Panc1 (cell line): ENCODE results near the gene PTK6. TPM values are rescaled to one million over a fixed set of nuclear protein-coding genes. Genes with fewer than 3 reads are reported as not detected.

Experiments
- ATAC-seq: fragments of 200-7000 bp; cut with Tn5 transposase; 2 replicates; pipeline ENCODE4 v1.9.1; 2020; ENCODE audit warnings: mild to moderate bottlenecking, moderate library complexity
- BruUV-seq: library from RNA; stranded (reverse); fragments of 400-500 nt; replicated peaks from 2 replicates; lab custom pipeline; 2021; lab: Mats Ljungman, UMichigan
- CTCF ChIA-PET: fragments of 300-600 bp; sonication (Branson Sonifier 250); formaldehyde crosslinking; loops from one replicate; lab custom pipeline; 2022; ENCODE audit warnings: antibody characterized with exemption; lab: Charles Lee
- POLR2A ChIA-PET: fragments of 300-600 bp; sonication (Branson Sonifier 250); formaldehyde crosslinking; loops from one replicate; lab custom pipeline; 2022; ENCODE audit warnings: antibody characterized with exemption; lab: Charles Lee
- DNase-seq: peaks from one replicate; pipeline ENCODE4 v3.0.0-alpha.2; 2010; ENCODE audit warnings: low read depth, low spot score
- H3K27ac ChIP-seq: 2 replicates; pipeline ENCODE4 v1.5.1; 2011; ENCODE audit warnings: mild to moderate bottlenecking, low read length, inconsistent platforms
- H3K27me3 ChIP-seq: fragments of 200-500 bp; sonication (Bioruptor generic); 2 replicates; pipeline ENCODE4 v1.6.0; 2014; ENCODE audit warnings: low read length, inconsistent platforms; ENCODE audit not compliant: control insufficient read depth, insufficient read depth
- H3K36me3 ChIP-seq: fragments of 200-500 bp; sonication (Bioruptor generic); 2 replicates; pipeline ENCODE4 v1.5.1; 2014; ENCODE audit warnings: inconsistent platforms, mild to moderate bottlenecking, low read length, moderate library complexity; ENCODE audit not compliant: control insufficient read depth, insufficient read depth
- H3K4me1 ChIP-seq: 2 replicates; pipeline ENCODE4 v1.5.1; 2011; ENCODE audit warnings: inconsistent platforms, mild to moderate bottlenecking, low read length, moderate library complexity; ENCODE audit not compliant: control insufficient read depth, insufficient read depth
- H3K4me3 ChIP-seq, 2 experiments: 2 replicates each; pipeline ENCODE4 v1.5.1; 2011 to 2012; ENCODE audit warnings: low read depth in 2 of 2, low read length in 2 of 2, mild to moderate bottlenecking in 2 of 2, inconsistent platforms in 1 of 2, moderate library complexity in 1 of 2
- H3K9me3 ChIP-seq: fragments of 200-500 bp; sonication (Bioruptor generic); 2 replicates; pipeline ENCODE4 v1.5.1; 2014; ENCODE audit warnings: low read depth, mild to moderate bottlenecking, inconsistent platforms, low read length, moderate library complexity; ENCODE audit not compliant: control insufficient read depth, insufficient read depth
- POLR2AphosphoS5 ChIP-seq: IDR thresholded peaks from 2 replicates; pipeline ENCODE4 v1.6.1; 2012; ENCODE audit warnings: mild to moderate bottlenecking, low read depth, low read length, moderate library complexity
- SIN3A ChIP-seq: IDR thresholded peaks from 2 replicates; pipeline ENCODE4 v1.6.1; 2012; ENCODE audit warnings: low read depth, mild to moderate bottlenecking, low read length, moderate library complexity, borderline replicate concordance; ENCODE audit not compliant: insufficient read depth
- TCF7L2 ChIP-seq: IDR thresholded peaks from 2 replicates; pipeline ENCODE4 v1.6.1; 2011; ENCODE audit warnings: mild to moderate bottlenecking, low read depth, low read length, inconsistent platforms
- in situ Hi-C: cut with HindIII; loops from 2 replicates; pipeline ENCODE4 v1.10.0; 2016; ENCODE audit warnings: low sequenced_read_pairs, low pct_unique_long_range_greater_than_20kb
- intact Hi-C: fragments of 100-400 bp; cut with micrococcal nuclease; formaldehyde crosslinking; loops from one replicate; pipeline ENCODE4 v1.10.0; 2022; ENCODE audit not compliant: unreplicated experiment
- total RNA-seq: library from RNA; stranded (reverse); gene quantifications from one replicate; pipeline ENCODE4 v1.2.1, GENCODE V29; 2021; ENCODE audit not compliant: unreplicated experiment
- TF ChIP-seq, protein P1 (sequence below): fragments of 450-650 bp; IDR thresholded peaks from 2 replicates; pipeline ENCODE4 v1.5.1; 2017; ENCODE audit warnings: mild to moderate bottlenecking
- TF ChIP-seq, protein P2 (sequence below), 2 experiments: IDR thresholded peaks; 2 replicates each; pipeline ENCODE4 v1.6.1; 2011 to 2012; ENCODE audit warnings: low read depth in 2 of 2, control low read depth in 1 of 2, low read length in 1 of 2, mild to moderate bottlenecking in 1 of 2, moderate library complexity in 1 of 2; ENCODE audit not compliant: insufficient read depth in 1 of 2

Gene PTK6
- total RNA-seq, 1 experiment from 2014 or later = 6.5 TPM

DNA sequence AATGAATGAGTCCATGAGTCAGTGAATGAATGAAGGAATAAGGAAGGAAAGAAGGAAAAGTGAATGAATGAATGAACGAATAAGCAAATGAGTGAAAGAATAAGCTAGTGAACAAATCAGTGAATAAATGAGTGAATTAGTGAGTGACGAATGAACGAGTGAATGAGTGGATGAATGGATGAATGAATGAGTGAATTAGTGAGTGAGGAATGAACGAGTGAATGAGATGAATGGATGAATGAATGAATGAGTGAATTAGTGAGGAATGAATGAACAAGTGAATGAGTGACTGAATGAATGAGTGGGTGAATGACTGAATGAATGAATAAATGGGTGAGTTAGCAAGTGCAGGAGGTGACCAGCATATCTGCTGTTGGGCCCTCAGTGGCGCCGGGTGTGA lies 6.6 kb upstream of the PTK6 start:
- BruUV-seq = no TSS peak
- intact Hi-C loops (no loop called here), in situ Hi-C loops (no loop called here)
- ChIA-PET CTCF (no interaction called here), POLR2A (no interaction called here)
- Histone ChIP-seq H3K4me3 (no peak overlapping the region), H3K9me3 (no peaks in the 10 kb centered on the region), H3K27ac (no peak overlapping the region), H3K27me3 (no peaks in the 10 kb centered on the region), H3K36me3 (no peaks in the 10 kb centered on the region), H3K4me1 (peaks cover 10% of the 10 kb centered on the region; the same call in 1 of the 2 replicates)
- TF ChIP-seq, protein P1, sequence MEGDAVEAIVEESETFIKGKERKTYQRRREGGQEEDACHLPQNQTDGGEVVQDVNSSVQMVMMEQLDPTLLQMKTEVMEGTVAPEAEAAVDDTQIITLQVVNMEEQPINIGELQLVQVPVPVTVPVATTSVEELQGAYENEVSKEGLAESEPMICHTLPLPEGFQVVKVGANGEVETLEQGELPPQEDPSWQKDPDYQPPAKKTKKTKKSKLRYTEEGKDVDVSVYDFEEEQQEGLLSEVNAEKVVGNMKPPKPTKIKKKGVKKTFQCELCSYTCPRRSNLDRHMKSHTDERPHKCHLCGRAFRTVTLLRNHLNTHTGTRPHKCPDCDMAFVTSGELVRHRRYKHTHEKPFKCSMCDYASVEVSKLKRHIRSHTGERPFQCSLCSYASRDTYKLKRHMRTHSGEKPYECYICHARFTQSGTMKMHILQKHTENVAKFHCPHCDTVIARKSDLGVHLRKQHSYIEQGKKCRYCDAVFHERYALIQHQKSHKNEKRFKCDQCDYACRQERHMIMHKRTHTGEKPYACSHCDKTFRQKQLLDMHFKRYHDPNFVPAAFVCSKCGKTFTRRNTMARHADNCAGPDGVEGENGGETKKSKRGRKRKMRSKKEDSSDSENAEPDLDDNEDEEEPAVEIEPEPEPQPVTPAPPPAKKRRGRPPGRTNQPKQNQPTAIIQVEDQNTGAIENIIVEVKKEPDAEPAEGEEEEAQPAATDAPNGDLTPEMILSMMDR = no peak
- TF ChIP-seq SIN3A = no peak
- TF ChIP-seq, protein P2, sequence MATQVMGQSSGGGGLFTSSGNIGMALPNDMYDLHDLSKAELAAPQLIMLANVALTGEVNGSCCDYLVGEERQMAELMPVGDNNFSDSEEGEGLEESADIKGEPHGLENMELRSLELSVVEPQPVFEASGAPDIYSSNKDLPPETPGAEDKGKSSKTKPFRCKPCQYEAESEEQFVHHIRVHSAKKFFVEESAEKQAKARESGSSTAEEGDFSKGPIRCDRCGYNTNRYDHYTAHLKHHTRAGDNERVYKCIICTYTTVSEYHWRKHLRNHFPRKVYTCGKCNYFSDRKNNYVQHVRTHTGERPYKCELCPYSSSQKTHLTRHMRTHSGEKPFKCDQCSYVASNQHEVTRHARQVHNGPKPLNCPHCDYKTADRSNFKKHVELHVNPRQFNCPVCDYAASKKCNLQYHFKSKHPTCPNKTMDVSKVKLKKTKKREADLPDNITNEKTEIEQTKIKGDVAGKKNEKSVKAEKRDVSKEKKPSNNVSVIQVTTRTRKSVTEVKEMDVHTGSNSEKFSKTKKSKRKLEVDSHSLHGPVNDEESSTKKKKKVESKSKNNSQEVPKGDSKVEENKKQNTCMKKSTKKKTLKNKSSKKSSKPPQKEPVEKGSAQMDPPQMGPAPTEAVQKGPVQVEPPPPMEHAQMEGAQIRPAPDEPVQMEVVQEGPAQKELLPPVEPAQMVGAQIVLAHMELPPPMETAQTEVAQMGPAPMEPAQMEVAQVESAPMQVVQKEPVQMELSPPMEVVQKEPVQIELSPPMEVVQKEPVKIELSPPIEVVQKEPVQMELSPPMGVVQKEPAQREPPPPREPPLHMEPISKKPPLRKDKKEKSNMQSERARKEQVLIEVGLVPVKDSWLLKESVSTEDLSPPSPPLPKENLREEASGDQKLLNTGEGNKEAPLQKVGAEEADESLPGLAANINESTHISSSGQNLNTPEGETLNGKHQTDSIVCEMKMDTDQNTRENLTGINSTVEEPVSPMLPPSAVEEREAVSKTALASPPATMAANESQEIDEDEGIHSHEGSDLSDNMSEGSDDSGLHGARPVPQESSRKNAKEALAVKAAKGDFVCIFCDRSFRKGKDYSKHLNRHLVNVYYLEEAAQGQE (IDR thresholded peaks at IDR 0.05; ENCODE audit: insufficient read depth in 1 of 2, low read depth in 2 of 2, low read length in 1 of 2) = no peak
- no peak for TF ChIP-seq TCF7L2
- no peak for TF ChIP-seq POLR2AphosphoS5
- DNase-seq (no peak), ATAC-seq (no peak)

DNA sequence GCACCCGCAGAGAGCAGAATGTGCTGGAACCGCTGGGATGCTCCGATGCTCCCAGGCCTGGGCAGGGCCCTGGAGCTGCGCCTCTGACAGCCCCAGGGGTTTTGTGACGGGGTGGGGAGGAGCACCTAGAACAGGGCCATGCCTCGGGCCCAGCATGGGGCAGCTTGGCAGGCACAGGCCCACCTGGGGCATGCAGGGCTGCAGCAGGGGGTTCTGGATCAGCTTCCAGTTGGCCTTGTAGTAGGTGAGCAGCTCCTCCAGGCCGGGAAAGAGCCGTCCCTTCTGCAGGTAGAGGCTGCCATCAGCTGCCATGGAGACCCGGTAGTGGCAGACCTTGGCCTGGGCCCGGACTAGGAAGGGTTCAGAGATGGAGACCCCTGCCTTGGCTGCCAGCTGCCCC lies 6.0 kb upstream of the PTK6 start:
- TF ChIP-seq POLR2AphosphoS5 (no peak), TCF7L2 (no peak), SIN3A (no peak)
- TF ChIP-seq, protein P2 (IDR thresholded peaks at IDR 0.05; ENCODE audit: insufficient read depth in 1 of 2, low read depth in 2 of 2, low read length in 1 of 2) = no peak
- TF ChIP-seq, protein P1 = no peak
- CTCF ChIA-PET = no interaction called here

More for the DNA sequence above, 6.0 kb upstream of the PTK6 start:
- Histone ChIP-seq H3K36me3 (no peaks in the 10 kb centered on the region), H3K9me3 (no peaks in the 10 kb centered on the region), H3K27me3 (no peaks in the 10 kb centered on the region), H3K27ac (no peak overlapping the region), H3K4me1 (peaks cover 8% of the 10 kb centered on the region; the same call in 1 of the 2 replicates), H3K4me3 (no peak overlapping the region)
- in situ Hi-C loops = no loop called here
- DNase-seq = no peak
- BruUV-seq = no TSS peak
- POLR2A ChIA-PET = no interaction called here
- no peak for ATAC-seq
- intact Hi-C loops = no loop called here
